H1 (cell line): ENCODE measurements around the gene ZMPSTE24. TPM values are rescaled to one million over a fixed set of nuclear protein-coding genes. Genes with fewer than 3 reads are reported as not detected.

ENCODE experiments used
- BCL11A ChIP-seq, 2 experiments: IDR thresholded peaks; one replicate each; pipeline ENCODE4 v1.6.1; 2011; ENCODE audit warnings: low read depth in 2 of 2, low read length in 2 of 2, mild to moderate bottlenecking in 2 of 2
- SAP30 ChIP-seq: fragments of 300-600 bp; sonication (generic); IDR thresholded peaks from 2 replicates; pipeline ENCODE4 v1.7.1; 2012; ENCODE audit warnings: low read length, moderate library complexity, mild to moderate bottlenecking, inconsistent platforms; ENCODE audit not compliant: insufficient read depth, insufficient replicate concordance
- polyA plus RNA-seq, 7 experiments: library from polyadenylated mRNA; depleted of rRNA in 3 of 7; stranded (reverse) in 5 of 7; unstranded in 2 of 7; fragments of >200 nt in 5 of 7; fragments of 200-250 nt in 2 of 7; gene quantifications; 1 replicate in 5 of 7; 2 replicates in 1 of 7; 4 replicates in 1 of 7; pipeline versions ENCODE4 v1.2.1 to v1.2.3, GENCODE V29; 2011 to 2013; ENCODE audit warnings: missing spikeins in 2 of 7, mixed read lengths in 2 of 7
- total RNA-seq: library from RNA; stranded (reverse); fragmentation: NEBNext Ultra II Directional; extraction: Animal tissue kit (Norgen Biotek cat#: 25700); gene quantifications from 2 replicates; pipeline ENCODE4 v1.2.1, GENCODE V29; 2021

The ZMPSTE24 gene
- total and polyA plus RNA-seq, 2 of the 8 experiments (the other 6 are each of a cell fraction or from before 2014, with no cell fraction given) = 12.7 to 42.9 TPM

DNA sequence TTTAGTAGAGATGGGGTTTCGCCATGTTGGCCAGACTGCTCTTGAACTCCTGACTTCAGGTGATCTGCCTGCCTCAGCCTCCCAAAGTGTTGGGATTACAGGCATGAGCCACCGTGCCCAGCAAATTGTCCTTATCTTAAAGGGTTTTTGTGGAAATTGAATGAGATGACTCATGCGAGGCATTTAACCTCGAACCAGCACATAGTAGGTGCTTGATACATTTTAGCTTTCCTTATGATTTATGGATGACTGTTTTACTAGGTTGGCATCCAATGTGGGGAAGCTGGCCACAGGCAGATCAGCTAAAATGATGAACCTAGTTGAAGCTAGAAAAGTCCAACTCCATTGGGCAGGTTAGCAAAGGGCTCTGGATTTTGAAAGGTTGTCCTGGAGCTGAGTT, 60.4 kb downstream of the ZMPSTE24 start (continued):
- TF ChIP-seq SAP30 (no peak), BCL11A (IDR thresholded peaks at IDR 0.05; ENCODE audit: low read depth in 2 of 2, low read length in 2 of 2) (no peak)
